ENCODE results near the gene PSD2.

PSD2 gene

DNA sequence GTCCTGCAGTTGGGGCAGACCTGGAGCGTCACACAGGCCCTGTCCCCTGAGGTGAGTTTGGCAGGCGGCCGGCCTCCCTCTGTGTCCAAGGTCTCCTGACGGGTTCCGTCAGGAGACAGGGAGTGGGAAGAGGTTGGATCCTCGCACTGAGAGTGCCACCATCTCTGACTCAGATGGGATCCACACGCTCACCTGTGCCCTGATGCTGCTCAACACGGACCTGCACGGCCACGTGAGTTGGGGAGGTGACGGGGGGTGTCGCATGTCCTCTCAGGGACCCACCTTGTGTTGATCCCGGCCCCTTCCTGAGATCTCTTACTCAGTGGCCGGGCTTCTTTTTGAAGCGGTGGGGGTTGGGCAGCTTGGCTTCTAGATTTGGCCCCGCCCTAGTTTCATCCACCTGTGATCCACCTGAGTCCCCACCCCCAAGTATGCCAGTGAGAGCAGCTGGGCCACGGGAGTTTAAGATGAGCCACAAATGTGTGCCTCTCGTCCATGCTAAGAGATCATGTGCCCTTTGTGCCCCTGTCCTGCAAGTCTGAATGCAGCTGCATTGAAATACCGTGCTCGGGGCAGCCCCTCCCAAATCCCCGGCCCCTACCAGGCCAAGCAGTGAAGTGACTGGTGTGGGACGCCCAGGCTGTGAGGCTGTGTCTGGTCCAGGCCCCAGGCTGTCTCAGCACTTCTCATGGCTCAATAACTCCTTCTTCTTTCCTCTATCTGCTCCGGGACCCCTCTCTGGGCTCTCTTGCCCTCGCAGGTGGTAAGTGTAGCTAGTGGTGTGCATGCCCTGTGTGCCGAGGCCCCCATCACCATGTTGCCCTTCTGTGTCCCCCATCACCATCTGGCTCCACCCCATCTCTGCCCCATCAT lies 27.2 kb downstream of the PSD2 start:
- DNase-seq (no peak), ATAC-seq (peak; percentile 20)
- Mint-ChIP-seq H3K4me1 (no peaks in the 10 kb centered on the region), H3K27me3 (peaks cover 11% of the 10 kb centered on the region), H3K9me3 (peaks cover 8% of the 10 kb centered on the region), H3K27ac (no peak overlapping the region), H3K36me3 (ENCODE audit: low read depth) (no peaks in the 10 kb centered on the region), H3K4me3 (no peak overlapping the region)

DNA sequence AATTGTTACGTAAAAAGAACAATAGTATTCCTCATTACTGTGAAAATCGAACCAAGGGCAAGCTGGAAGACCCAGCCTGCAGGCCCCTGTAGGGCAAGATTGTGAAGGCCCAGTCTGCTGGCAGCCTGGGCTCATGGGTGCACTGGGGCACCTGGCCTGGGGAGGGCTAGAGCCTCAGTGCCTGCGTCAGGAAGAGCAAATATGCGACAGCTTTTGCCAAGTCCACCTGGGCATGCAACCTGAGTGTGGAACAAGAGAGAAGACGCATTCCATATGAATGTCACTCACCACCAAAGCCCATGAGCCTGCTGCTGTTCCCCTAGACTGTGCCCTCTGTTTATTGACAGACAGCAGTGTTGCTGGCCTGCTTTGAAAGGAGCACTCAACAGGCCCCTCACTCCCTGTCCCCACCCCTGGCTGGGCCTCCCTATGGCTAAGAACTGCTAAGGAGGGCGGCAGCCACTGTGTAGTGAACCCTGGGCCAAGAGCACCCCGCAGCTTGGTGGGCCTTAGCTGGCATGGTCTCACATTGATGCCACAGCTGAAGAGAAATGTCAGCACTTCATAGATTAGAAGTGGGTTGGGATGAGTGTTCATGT lies 28.2 kb downstream of the PSD2 start:
- Mint-ChIP-seq H3K4me3 (no peak overlapping the region), H3K36me3 (ENCODE audit: low read depth) (no peaks in the 10 kb centered on the region), H3K27me3 (peaks cover 9% of the 10 kb centered on the region), H3K4me1 (no peaks in the 10 kb centered on the region), H3K9me3 (peaks cover 2% of the 10 kb centered on the region), H3K27ac (no peak overlapping the region)
- ATAC-seq: no peak
- no peak for DNase-seq

DNA sequence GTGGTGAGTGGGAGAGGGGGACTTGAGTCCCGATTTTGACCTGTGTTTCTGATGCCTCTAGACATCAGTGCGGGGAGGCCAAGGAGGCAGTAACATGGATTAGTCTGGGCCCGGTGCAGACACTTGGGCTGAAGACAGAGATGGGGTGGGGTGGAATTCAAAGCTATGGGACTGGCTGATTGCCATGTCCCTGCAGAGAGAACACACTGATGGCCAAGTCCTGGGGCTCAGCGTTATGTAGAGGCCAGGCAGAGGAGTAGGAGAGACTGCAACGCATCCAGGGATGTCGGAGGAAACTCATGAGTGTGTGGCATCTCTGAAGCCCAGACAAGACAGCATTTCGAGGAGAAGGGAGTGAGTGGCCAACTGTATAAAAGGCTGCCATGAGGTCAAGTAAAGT lies 30.1 kb downstream of the PSD2 start:
- ATAC-seq: no peak
- Mint-ChIP-seq H3K4me3 (no peak overlapping the region), H3K27ac (no peak overlapping the region)

DNA sequence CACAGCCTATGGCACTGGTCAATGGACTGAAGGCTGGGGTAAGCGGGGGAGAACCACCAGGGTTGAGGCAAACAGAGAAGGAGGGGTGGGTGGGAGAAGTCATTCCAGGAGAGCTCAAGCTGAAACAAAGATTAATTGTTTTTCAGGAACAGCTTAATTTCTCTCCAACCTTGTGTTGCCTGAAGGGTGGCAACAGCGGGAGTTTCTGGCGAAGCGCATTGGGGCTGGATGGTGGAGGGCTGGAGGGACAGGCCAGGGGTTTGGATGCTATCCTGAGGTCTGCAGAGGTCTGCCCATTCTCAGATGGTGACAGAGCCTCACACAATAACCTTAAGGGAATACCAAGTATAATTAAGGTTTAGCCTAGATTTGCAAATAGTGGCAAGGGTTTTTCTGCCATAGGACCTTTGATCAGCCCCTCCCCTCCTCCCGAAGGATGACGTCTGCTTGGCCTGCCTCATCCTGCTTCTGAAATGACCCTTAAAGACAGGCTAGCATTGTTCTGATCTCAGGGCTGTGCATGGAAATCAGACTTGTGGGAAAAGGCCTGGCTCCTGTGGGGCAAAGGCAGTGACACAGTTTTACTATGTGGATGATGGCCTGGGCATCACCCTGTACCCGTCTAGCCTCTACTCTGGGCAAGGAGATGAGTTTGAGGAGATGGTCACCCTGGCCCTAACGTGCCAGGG lies 32.7 kb downstream of the PSD2 start:
- Mint-ChIP-seq H3K9me3 (no peaks in the 10 kb centered on the region), H3K4me3 (no peak overlapping the region)

More for the DNA sequence above, 30.1 kb downstream of the PSD2 start:
- H3K27me3 Mint-ChIP-seq: peaks cover 4% of the 10 kb centered on the region
- H3K9me3 Mint-ChIP-seq: no peaks in the 10 kb centered on the region
- DNase-seq: no peak
- H3K4me1 Mint-ChIP-seq: no peaks in the 10 kb centered on the region
- no peaks in the 10 kb centered on the region for H3K36me3 Mint-ChIP-seq (ENCODE audit: low read depth)

DNA sequence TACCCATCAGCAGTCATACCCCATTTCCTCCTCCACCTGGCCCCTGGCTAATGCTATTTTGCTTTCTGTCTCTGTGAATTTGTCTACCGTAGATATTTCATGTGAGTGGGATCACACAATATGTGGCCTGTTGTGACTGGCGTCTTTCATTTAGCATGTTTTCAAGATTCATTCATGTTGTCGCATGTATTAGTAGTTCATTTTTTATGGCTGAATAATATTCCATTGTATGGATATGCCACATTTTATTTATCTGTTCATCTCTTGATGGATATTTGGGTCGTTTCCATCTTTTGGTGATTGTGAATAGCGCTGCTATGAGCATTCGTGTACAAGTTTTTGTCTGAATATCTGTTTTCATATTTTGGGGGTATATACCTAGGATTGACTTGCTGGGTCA lies 33.9 kb downstream of the PSD2 start:
- Mint-ChIP-seq H3K4me3 (no peak overlapping the region), H3K27ac (no peak overlapping the region), H3K36me3 (ENCODE audit: low read depth) (no peaks in the 10 kb centered on the region), H3K4me1 (no peaks in the 10 kb centered on the region), H3K27me3 (peaks cover 9% of the 10 kb centered on the region), H3K9me3 (no peaks in the 10 kb centered on the region)
- DNase-seq (no peak), ATAC-seq (no peak)

More for the DNA sequence above, 32.7 kb downstream of the PSD2 start:
- no peaks in the 10 kb centered on the region for H3K4me1 Mint-ChIP-seq
- no peak for ATAC-seq
- H3K27me3 Mint-ChIP-seq: peaks cover 4% of the 10 kb centered on the region
- DNase-seq: no peak
- no peaks in the 10 kb centered on the region for H3K36me3 Mint-ChIP-seq (ENCODE audit: low read depth)
- H3K27ac Mint-ChIP-seq: no peak overlapping the region

DNA sequence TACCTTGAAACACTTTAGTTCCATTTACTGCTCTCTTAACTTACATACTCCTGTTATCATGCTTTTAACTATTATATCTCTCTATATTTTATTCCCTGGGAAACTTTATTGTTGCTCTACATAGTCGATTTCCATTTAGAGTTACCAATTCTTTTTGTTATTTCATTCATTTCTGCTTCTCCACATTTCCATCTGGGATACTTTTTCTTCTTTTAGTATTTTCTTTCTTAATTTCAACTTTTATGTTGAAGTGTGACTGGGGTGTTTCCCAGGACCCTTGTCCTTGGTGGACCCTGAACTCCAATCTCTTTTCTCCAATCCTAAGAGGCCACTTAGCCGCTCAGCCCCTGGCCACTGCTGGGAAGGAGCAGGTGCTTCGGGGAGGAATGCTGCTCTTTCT lies 36.0 kb downstream of the PSD2 start:
- Mint-ChIP-seq H3K4me1 (no peaks in the 10 kb centered on the region), H3K4me3 (no peak overlapping the region), H3K9me3 (no peaks in the 10 kb centered on the region), H3K36me3 (ENCODE audit: low read depth) (no peaks in the 10 kb centered on the region), H3K27ac (no peak overlapping the region), H3K27me3 (peaks cover 24% of the 10 kb centered on the region)
- DNase-seq: no peak
- no peak for ATAC-seq

DNA sequence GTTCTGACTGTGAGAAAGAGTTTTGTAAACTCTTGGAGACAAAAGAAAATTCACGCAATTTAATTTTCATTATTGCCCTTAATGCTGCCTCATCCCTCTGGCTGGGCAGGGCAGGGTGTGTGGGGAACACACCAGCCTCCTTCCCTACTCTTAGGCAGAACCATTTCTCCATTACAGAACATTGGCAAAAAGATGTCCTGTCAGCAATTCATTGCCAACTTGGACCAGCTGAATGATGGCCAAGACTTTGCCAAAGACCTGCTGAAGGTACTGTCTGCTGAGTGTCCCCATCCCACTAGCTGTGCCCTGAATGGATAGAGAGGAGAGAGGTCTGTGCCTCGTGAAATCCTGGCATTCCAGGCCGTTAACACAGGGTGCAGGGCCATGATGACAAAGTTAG lies 37.9 kb downstream of the PSD2 start:
- Mint-ChIP-seq H3K27ac (no peak overlapping the region), H3K4me1 (no peaks in the 10 kb centered on the region), H3K9me3 (no peaks in the 10 kb centered on the region), H3K36me3 (ENCODE audit: low read depth) (no peaks in the 10 kb centered on the region), H3K4me3 (no peak overlapping the region), H3K27me3 (peaks cover 23% of the 10 kb centered on the region)
- no peak for DNase-seq
- ATAC-seq: no peak

DNA sequence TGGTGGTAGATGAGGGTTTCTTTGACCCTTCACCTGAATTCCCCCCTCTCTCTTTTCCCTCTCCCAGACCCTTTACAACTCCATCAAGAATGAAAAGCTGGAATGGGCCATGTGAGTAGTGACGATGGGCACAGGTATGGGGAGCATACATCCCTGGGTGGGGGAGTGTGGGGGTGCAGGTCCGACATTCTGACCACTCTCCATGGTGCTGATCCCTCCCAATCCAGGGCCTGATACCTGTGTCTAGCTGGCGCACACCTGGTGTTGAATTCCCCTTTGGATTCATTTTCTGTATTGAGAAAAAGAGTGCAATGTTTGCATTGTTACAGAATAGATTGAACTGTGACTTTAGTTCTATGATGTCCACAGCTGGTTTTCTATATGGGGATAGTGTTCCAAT lies 40.0 kb downstream of the PSD2 start:
- peaks cover 20% of the 10 kb centered on the region for H3K27me3 Mint-ChIP-seq
- DNase-seq (no peak), ATAC-seq (no peak)
- no peak overlapping the region for H3K4me3 Mint-ChIP-seq
- H3K9me3 Mint-ChIP-seq: no peaks in the 10 kb centered on the region
- H3K36me3 Mint-ChIP-seq (ENCODE audit: low read depth): no peaks in the 10 kb centered on the region
- H3K4me1 Mint-ChIP-seq: no peaks in the 10 kb centered on the region
- H3K27ac Mint-ChIP-seq: no peak overlapping the region

DNA sequence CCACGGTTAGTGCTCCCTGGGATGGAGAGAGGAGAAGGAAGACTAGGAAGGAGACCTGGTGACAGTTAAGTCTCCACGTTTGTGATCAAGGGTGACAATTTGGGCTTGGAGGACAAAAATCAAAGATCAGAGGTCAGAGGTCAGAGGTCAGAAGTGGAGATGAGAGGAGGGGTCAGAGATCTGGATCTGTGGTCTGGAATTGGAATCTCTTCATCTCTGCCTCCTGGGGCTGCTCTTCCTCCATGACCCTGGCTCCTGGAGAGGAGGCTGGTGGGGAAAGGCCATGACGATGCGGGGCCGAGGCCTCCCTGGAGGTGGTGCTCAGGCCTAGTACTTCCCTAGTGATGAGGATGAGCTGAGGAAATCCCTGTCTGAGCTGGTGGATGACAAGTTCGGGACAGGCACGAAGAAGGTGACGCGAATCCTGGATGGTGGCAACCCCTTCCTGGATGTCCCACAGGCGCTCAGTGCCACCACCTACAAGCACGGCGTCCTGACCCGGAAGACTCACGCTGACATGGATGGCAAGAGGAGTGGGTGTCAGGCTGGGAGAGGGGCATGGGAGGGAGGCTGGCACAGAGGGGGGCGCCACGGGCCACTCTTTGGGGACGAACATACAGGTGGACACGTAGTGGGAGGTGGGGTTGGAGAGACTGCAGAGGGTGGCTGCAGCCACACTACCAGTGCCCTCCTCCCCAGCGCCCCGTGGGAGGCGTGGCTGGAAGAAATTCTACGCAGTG lies 41.0 kb downstream of the PSD2 start:
- Mint-ChIP-seq H3K36me3 (ENCODE audit: low read depth) (no peaks in the 10 kb centered on the region), H3K27ac (no peak overlapping the region)
- no peak for ATAC-seq

DNA sequence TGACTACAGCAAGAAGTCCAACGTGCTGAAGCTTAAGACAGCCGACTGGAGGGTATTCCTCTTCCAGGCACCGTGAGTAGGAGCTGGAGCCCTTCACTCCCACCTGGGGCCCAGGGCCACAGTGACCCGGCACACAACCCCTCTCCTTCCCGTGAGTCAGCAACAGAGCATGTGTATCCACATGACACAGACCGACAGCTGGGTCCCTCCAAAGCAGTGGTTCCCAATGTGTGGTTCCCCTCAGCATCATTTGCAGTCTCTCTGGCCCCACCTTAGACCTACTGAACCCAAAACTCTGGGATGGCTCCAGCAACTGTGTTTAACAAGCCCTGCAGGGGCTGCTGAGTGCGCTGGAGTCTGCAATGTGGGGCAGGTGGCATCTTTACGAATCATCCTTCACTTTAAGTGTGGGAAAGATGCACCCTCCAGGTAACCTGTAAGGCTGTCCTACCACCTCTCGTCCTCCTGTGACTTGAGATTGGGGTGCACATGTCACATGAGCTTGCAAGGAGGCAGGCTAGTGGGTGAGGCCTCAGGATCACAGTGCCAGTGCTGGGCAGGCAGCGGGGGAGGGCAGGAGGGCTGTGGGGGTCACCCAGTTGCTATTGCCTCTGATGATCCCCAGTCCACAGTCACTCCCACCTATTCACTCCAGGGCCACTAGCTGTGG lies 42.2 kb downstream of the PSD2 start:
- peak; percentile 7 for ATAC-seq
- H3K27ac Mint-ChIP-seq: no peak overlapping the region

More for the DNA sequence above, 41.0 kb downstream of the PSD2 start:
- H3K4me1 Mint-ChIP-seq: no peaks in the 10 kb centered on the region
- no peaks in the 10 kb centered on the region for H3K9me3 Mint-ChIP-seq
- peaks cover 20% of the 10 kb centered on the region for H3K27me3 Mint-ChIP-seq
- DNase-seq: no peak
- no peak overlapping the region for H3K4me3 Mint-ChIP-seq

DNA sequence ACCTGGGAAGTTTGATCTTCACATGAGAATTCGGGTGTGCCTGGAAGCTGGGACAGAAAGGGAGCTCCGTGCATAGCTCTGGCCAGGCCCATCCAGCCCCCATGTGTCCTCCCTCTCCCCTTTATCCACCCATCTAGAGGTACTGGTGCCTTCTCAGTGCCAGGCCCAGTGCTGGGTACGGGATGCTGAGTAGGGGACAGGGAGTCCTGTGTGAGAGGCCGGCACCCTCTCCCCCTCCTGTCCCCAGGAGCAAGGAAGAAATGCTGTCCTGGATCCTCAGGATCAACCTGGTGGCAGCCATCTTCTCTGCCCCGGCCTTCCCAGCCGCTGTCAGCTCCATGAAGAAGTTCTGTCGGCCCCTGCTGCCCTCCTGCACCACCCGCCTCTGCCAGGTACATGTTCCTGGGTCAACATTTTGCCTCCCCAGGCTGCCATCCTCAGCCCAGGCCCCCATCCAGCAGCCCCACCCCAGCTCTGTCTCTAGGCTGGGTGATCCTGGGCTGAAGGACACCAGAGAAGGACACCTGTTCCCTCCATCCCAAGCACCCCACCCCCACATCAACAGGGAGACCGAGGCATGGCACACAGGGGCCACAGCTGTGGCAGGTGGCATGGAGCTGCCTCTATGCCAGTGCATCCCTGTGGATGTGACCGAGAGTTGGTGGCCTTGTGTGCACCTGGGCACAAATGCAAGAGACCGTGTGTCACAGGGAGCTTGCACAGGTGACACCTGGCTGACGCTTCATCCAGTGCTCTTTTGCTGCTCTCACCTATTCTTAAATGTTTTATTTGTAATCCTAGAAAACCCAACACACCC lies 43.0 kb downstream of the PSD2 start:
- Mint-ChIP-seq H3K4me1 (no peaks in the 10 kb centered on the region), H3K4me3 (no peak overlapping the region), H3K9me3 (no peaks in the 10 kb centered on the region), H3K27ac (no peak overlapping the region), H3K27me3 (peaks cover 19% of the 10 kb centered on the region), H3K36me3 (ENCODE audit: low read depth) (no peaks in the 10 kb centered on the region)
- DNase-seq (no peak), ATAC-seq (no peak)

More for the DNA sequence above, 42.2 kb downstream of the PSD2 start:
- Mint-ChIP-seq H3K36me3 (ENCODE audit: low read depth) (no peaks in the 10 kb centered on the region), H3K4me3 (no peak overlapping the region), H3K4me1 (no peaks in the 10 kb centered on the region), H3K9me3 (no peaks in the 10 kb centered on the region), H3K27me3 (peaks cover 20% of the 10 kb centered on the region)
- DNase-seq: no peak

DNA sequence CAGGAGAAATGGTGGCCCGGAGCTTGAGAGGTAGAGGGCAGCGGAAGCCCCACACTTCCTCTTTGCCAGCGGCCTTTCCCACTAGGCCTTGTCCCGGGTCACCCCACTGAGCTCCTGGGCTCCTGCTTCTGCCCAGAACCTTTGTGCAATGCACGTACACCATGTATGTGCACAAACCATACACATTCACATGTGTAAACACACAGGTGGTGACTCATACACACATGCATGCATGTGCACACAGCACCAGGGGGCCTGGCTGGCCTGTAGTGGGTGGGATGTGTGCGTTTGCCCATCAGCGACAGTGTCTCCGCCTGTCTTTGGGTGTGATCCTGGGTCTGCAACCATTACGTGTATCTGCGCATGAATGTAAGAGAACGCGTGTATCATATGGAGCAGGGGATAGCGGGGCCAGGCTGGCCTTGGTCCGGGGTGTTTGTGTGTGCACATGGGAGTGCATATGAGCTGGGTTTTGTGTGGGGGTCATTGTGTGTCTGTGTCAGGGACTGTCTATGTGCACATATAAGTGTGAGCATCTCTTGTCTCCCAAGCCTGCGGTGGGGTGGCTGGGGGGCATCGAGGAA lies 43.7 kb downstream of the PSD2 start:
- no peak overlapping the region for H3K4me3 Mint-ChIP-seq
- no peak overlapping the region for H3K27ac Mint-ChIP-seq
- ATAC-seq (no peak), DNase-seq (no peak)
- no peaks in the 10 kb centered on the region for H3K36me3 Mint-ChIP-seq (ENCODE audit: low read depth)
- peaks cover under 1% of the 10 kb centered on the region for H3K4me1 Mint-ChIP-seq
- peaks cover 15% of the 10 kb centered on the region for H3K27me3 Mint-ChIP-seq
- H3K9me3 Mint-ChIP-seq: no peaks in the 10 kb centered on the region

DNA sequence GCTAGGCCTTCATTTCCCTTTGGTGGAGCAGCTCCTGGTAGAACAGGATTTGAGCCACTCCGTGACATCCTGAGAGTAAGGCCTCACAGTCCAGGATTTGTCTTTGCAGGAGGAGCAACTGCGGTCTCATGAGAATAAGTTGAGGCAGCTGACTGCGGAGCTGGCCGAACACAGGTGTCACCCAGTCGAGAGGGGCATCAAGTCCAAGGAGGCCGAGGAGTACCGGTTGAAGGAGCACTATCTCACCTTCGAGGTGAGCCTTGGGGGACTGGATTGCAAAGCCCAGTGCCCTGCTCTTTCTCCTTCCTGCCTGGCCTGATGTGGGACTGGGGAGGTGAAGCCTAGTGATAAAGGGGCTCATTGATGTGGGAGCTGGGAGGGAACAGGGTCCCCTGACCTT lies 44.3 kb downstream of the PSD2 start:
- peaks cover 4% of the 10 kb centered on the region for H3K4me1 Mint-ChIP-seq
- H3K36me3 Mint-ChIP-seq (ENCODE audit: low read depth): no peaks in the 10 kb centered on the region
- peaks cover 18% of the 10 kb centered on the region for H3K27me3 Mint-ChIP-seq
- H3K9me3 Mint-ChIP-seq: no peaks in the 10 kb centered on the region
- ATAC-seq (no peak), DNase-seq (no peak)
- no peak overlapping the region for H3K4me3 Mint-ChIP-seq
- no peak overlapping the region for H3K27ac Mint-ChIP-seq

Data from activated naive CD8-positive, alpha-beta T cell treated with anti-CD3 and anti-CD28 coated beads, Interleukin-2, amount 50 U/mL, for 24 hours (primary cell).